K562 (cell line): ENCODE measurements around the gene SYTL5. TPM values are rescaled to one million over a fixed set of nuclear protein-coding genes. Genes with fewer than 3 reads are reported as not detected.

Experiments
- ATAC-seq: fragments of 200-7000 bp; cut with Tn5 transposase; 3 replicates; pipeline ENCODE4 v1.9.1; 2020; ENCODE audit warnings: moderate library complexity
- BruUV-seq: library from RNA; stranded (reverse); fragments of 400-500 nt; replicated peaks from 2 replicates; lab custom pipeline; 2021; lab: Mats Ljungman, UMichigan
- CTCF ChIA-PET: fragments of 300-600 bp; formaldehyde crosslinking; extraction: SDS; loops from one replicate; lab custom pipeline; 2021; ENCODE audit warnings: low intra/inter-chr PET ratio; lab: Yijun Ruan, JAX
- POLR2A ChIA-PET: fragments of 300-600, 350-650 bp; sonication (Branson Sonifier 250); formaldehyde crosslinking; extraction: SDS; loops from one replicate; lab custom pipeline; 2021; ENCODE audit warnings: antibody characterized with exemption, inconsistent platforms; lab: Yijun Ruan, JAX
- DNase-seq, 4 experiments: peaks; one replicate each; pipeline versions ENCODE4 v3.0.0 to v3.0.0-alpha.2; 2011 to 2018; ENCODE audit warnings: low spot score in 3 of 4, mixed read lengths in 3 of 4; ENCODE audit errors: extremely low read depth in 1 of 4
- FAIRE-seq: peaks from 2 replicates; lab custom pipeline; 2011; peaks lifted over from hg19 to GRCh38; lab: Jason Lieb, UNC
- H2AFZ ChIP-seq: 2 replicates; pipeline ENCODE4 v1.6.0; 2011; ENCODE audit warnings: low read depth, low read length, control low read depth, inconsistent platforms
- H3K27ac ChIP-seq: fragments of 200-600 bp; 3 replicates; pipeline ENCODE4 v1.8.0; 2011; ENCODE audit warnings: low read depth, mild to moderate bottlenecking, control low read depth, inconsistent platforms, low read length, moderate library complexity, mixed read lengths; ENCODE audit errors: extremely low read depth
- H3K27me3 ChIP-seq, 2 experiments: fragments of 300-600 bp in 1 of 2; 2 replicates in 1 of 2; 3 replicates in 1 of 2; pipeline versions ENCODE4 v1.6.0 to v1.8.0; 2011; ENCODE audit warnings: inconsistent platforms in 2 of 2, low read length in 2 of 2, mild to moderate bottlenecking in 1 of 2, mixed read lengths in 1 of 2, moderate library complexity in 1 of 2; ENCODE audit not compliant: control insufficient read depth in 2 of 2, insufficient read depth in 2 of 2
- H3K36me3 ChIP-seq: fragments of 300-600 bp; 3 replicates; pipeline ENCODE4 v1.8.0; 2011; ENCODE audit warnings: mild to moderate bottlenecking, low read length, inconsistent platforms; ENCODE audit not compliant: control insufficient read depth, insufficient read depth
- H3K4me1 ChIP-seq, 2 experiments: fragments of 200-600 bp in 1 of 2; replicated peaks in 1 of 2; 2 replicates in 1 of 2; 3 replicates in 1 of 2; pipeline versions ENCODE4 v1.5.1 to v1.8.0; 2011; ENCODE audit warnings: inconsistent platforms in 2 of 2, low read length in 2 of 2, mild to moderate bottlenecking in 1 of 2, mixed read lengths in 1 of 2, moderate library complexity in 1 of 2; ENCODE audit not compliant: control insufficient read depth in 2 of 2, insufficient read depth in 2 of 2
- H3K4me2 ChIP-seq: 2 replicates; pipeline ENCODE4 v1.6.1; 2011; ENCODE audit warnings: low read length, control low read depth, inconsistent platforms, mixed read lengths; ENCODE audit not compliant: insufficient read depth
- H3K4me3 ChIP-seq: fragments of 200-600 bp; sonication (generic), shearing (Covaris generic); 2 replicates; pipeline ENCODE4 v1.5.1; 2016; ENCODE audit warnings: control low read depth, inconsistent platforms
- H3K79me2 ChIP-seq: fragments of 200-600 bp; 3 replicates; pipeline ENCODE4 v1.8.0; 2011; ENCODE audit warnings: low read length, inconsistent platforms; ENCODE audit not compliant: control insufficient read depth, insufficient read depth
- H3K9ac ChIP-seq, 2 experiments: 2 replicates each; pipeline versions ENCODE4 v1.6.0 to v1.6.1; 2011; ENCODE audit warnings: low read depth in 2 of 2, low read length in 2 of 2, control low read depth in 1 of 2, inconsistent platforms in 1 of 2, mild to moderate bottlenecking in 1 of 2, mixed read lengths in 1 of 2; ENCODE audit not compliant: insufficient read depth in 1 of 2
- H3K9me1 ChIP-seq: one replicate; pipeline ENCODE4 v1.6.0; 2011; ENCODE audit warnings: inconsistent platforms, mild to moderate bottlenecking, low read length, moderate library complexity; ENCODE audit not compliant: control insufficient read depth, insufficient read depth
- H3K9me3 ChIP-seq: replicated peaks from 2 replicates; pipeline ENCODE4 v1.5.1; 2011; ENCODE audit warnings: low read depth, low read length, inconsistent platforms; ENCODE audit not compliant: control insufficient read depth, insufficient read depth
- H4K20me1 ChIP-seq: replicated peaks from 2 replicates; pipeline ENCODE4 v1.6.1; 2011; ENCODE audit warnings: low read length, inconsistent platforms, mixed read lengths; ENCODE audit not compliant: control insufficient read depth, insufficient read depth
- CBX1 ChIP-seq: sonication (generic); IDR thresholded peaks from 2 replicates; pipeline ENCODE4 v1.6.1; 2016; ENCODE audit warnings: antibody characterized with exemption, low read depth, mild to moderate bottlenecking
- CEBPB ChIP-seq: fragments of 450-650 bp; IDR thresholded peaks from 2 replicates; pipeline ENCODE4 v1.6.1; 2016; ENCODE audit warnings: missing genetic modification characterization, missing compliant biosample characterization
- CHD2 ChIP-seq: IDR thresholded peaks from 2 replicates; pipeline ENCODE4 v1.6.1; 2011; ENCODE audit warnings: low read depth, low read length
- ELK3 ChIP-seq: fragments of 450-650 bp; formaldehyde crosslinking; IDR thresholded peaks from 2 replicates; pipeline ENCODE4 v1.4.0; 2020; ENCODE audit warnings: mild to moderate bottlenecking
- FOXP4 ChIP-seq: sonication (generic); formaldehyde crosslinking; IDR thresholded peaks from 2 replicates; pipeline ENCODE4 v1.8.0; 2022; ENCODE audit warnings: mild to moderate bottlenecking, missing genetic modification reagents, borderline replicate concordance
- HDAC2 ChIP-seq: fragments of 450-650 bp; IDR thresholded peaks from 2 replicates; pipeline ENCODE4 v1.6.1; 2016; ENCODE audit warnings: mild to moderate bottlenecking
- ID3 ChIP-seq, 2 experiments: fragments of 250-450 bp in 1 of 2; fragments of 450-650 bp in 1 of 2; sonication (Bioruptor Pico) in 1 of 2; IDR thresholded peaks; 2 replicates each; pipeline versions ENCODE4 v1.6.1 to v1.8.0; 2016 to 2021; ENCODE audit warnings: mild to moderate bottlenecking in 2 of 2, moderate library complexity in 2 of 2, missing compliant biosample characterization in 1 of 2, missing genetic modification characterization in 1 of 2
- NFATC3 ChIP-seq: fragments of 450-650 bp; IDR thresholded peaks from 2 replicates; pipeline ENCODE4 v1.6.1; 2017; ENCODE audit warnings: mild to moderate bottlenecking
- SREBF1 ChIP-seq: fragments of 150-350 bp; IDR thresholded peaks from 2 replicates; pipeline ENCODE4 v1.6.1; 2014; ENCODE audit warnings: antibody characterized with exemption, low read depth, low read length, borderline replicate concordance
- ZBTB5 ChIP-seq: fragments of 450-650 bp; IDR thresholded peaks from 2 replicates; pipeline ENCODE4 v1.6.1; 2017; ENCODE audit warnings: antibody characterized with exemption
- ZNF280B ChIP-seq: fragments of 250-450 bp; sonication (Bioruptor Pico); IDR thresholded peaks from 2 replicates; pipeline ENCODE4 v1.5.1; 2021; ENCODE audit warnings: mild to moderate bottlenecking
- ZNF561 ChIP-seq: fragments of 450-650 bp; formaldehyde crosslinking; conservative IDR thresholded peaks from 2 replicates; pipeline ENCODE4 v1.4.0; 2020; ENCODE audit warnings: mild to moderate bottlenecking, moderate library complexity
- ZNF584 ChIP-seq: fragments of 200-800 bp; sonication (Bioruptor generic); IDR thresholded peaks from 2 replicates; pipeline ENCODE4 v1.6.1; 2016; ENCODE audit warnings: low read depth, mild to moderate bottlenecking, missing genetic modification characterization, missing compliant biosample characterization
- WGBS: fragments of 100-300 bp; shearing (Covaris generic); methylation state at CpG from one replicate; pipeline ENCODE4 v1.1.6; 2016; ENCODE audit warnings: low coverage, mixed read lengths; ENCODE audit not compliant: insufficient coverage; ENCODE audit errors: missing lambda C conversion rate; 5-methylcytosine and 5-hydroxymethylcytosine counted together
- in situ Hi-C: fragments of 300-500 bp; cut with MboI; formaldehyde crosslinking; loops from 4 replicates; pipeline ENCODE4 v1.15.0; 2018; ENCODE audit warnings: inconsistent platforms, mixed read lengths
- intact Hi-C: fragments of 100-400 bp; cut with micrococcal nuclease; formaldehyde crosslinking; loops from 2 replicates; pipeline ENCODE4 v1.14.2; 2022
- polyA plus RNA-seq, 8 experiments: library from polyadenylated mRNA; depleted of rRNA in 4 of 8; stranded (reverse) in 5 of 8; unstranded in 3 of 8; fragments of >200 nt; fragmentation: Nextera tagmentation in 2 of 8; fragmentation: Illumina TruSeq in 1 of 8; extraction: Ambion mirVana in 2 of 8; extraction: Trizol in 1 of 8; gene quantifications; 2 replicates each; pipeline versions ENCODE4 v1.2.1 to v1.2.3, GENCODE V29; 2011 to 2014; ENCODE audit warnings: inconsistent platforms in 1 of 8, missing spikeins in 1 of 8
- total RNA-seq, 7 experiments: library from RNA; depleted of rRNA in 6 of 7; stranded (reverse); fragments of >200 nt in 6 of 7; fragmentation: Illumina TruSeq in 2 of 7; extraction: Trizol in 2 of 7; gene quantifications; 2 replicates each; pipeline versions ENCODE4 v1.2.1 to v1.2.3, GENCODE V29; 2011 to 2021; ENCODE audit warnings: low replicate concordance in 1 of 7

Gene SYTL5
- total and polyA plus RNA-seq, 9 of the 15 experiments (the other 6 are each of a cell fraction or from before 2014, with no cell fraction given) = 0.01 to 0.25 (median 0.09) TPM

GRCh38 chrX:37993176-37993575 is 13.2 kb upstream of the SYTL5 start:
- H3K27ac ChIP-seq = no peak overlapping the region
- DNase-seq (no peak), FAIRE-seq (no peak), ATAC-seq (no peak)
- 10% methylated on average over 3 of the region's 3 CpGs for WGBS
- no peaks in the 10 kb centered on the region for H3K9me1 ChIP-seq
- TF ChIP-seq ELK3 (CRISPR knock-in tag) (no peak), ZNF584 (CRISPR knock-in tag) (no peak), ID3 (CRISPR knock-in tag; IDR thresholded peaks at IDR 0.05) (no peak), ID3 (tag; IDR thresholded peaks at IDR 0.05) (no peak), CHD2 (no peak), ZNF280B (CRISPR knock-in tag) (no peak), ZBTB5 (no peak), CEBPB (tag) (no peak), NFATC3 (no peak), CBX1 (no peak), SREBF1 (no peak), HDAC2 (no peak), ZNF561 (CRISPR knock-in tag) (no peak), FOXP4 (no peak)
- in situ Hi-C loops = no loop called here
- H3K27me3 ChIP-seq = no peaks in the 10 kb centered on the region
- H3K4me1 ChIP-seq = no peaks in the 10 kb centered on the region
- POLR2A ChIA-PET = no interaction called here
- no TSS peak for BruUV-seq
- H3K9ac ChIP-seq = no peak overlapping the region
- H4K20me1 ChIP-seq = no peaks in the 10 kb centered on the region
- no peak overlapping the region for H2AFZ ChIP-seq
- H3K9me3 ChIP-seq = no peaks in the 10 kb centered on the region
- no peaks in the 10 kb centered on the region for H3K79me2 ChIP-seq
- H3K4me3 ChIP-seq = no peak overlapping the region
- H3K4me2 ChIP-seq = no peak overlapping the region
- CTCF ChIA-PET = no interaction called here
- no peaks in the 10 kb centered on the region for H3K36me3 ChIP-seq
- intact Hi-C loops = no loop called here
